ENCODE data around the gene C17orf75. TPM values are rescaled to one million over a fixed set of nuclear protein-coding genes. Genes with fewer than 3 reads are reported as not detected.

Gene C17orf75
- total and polyA plus RNA-seq, 10 of the 15 experiments (the other 5 are each of a cell fraction or from before 2014, with no cell fraction given), result 21.7 to 53.0 (median 27.3) TPM

GRCh38 chr17:32278815-32279214, 63.2 kb downstream of the C17orf75 start:
- TF ChIP-seq NR2C1 (IDR thresholded peaks at IDR 0.05), result no peak
- no peak for TF ChIP-seq SPI1 (IDR thresholded peaks at IDR 0.05; ENCODE audit: borderline replicate concordance, insufficient read depth, low read depth, low read length)
- TF ChIP-seq CBFB (IDR thresholded peaks at IDR 0.05; ENCODE audit: low read depth), result no peak
- TF ChIP-seq GABPA (IDR thresholded peaks at IDR 0.05; ENCODE audit: low read depth), result no peak
- TF ChIP-seq POLR2A (IDR thresholded peaks at IDR 0.05; ENCODE audit: low read depth, low read length), result no peak
- no peak for TF ChIP-seq RFX5 (IDR thresholded peaks at IDR 0.05; ENCODE audit: low read depth, low read length)
- TF ChIP-seq BHLHE40 (IDR thresholded peaks at IDR 0.05; ENCODE audit: borderline replicate concordance in 1 of 2, low read depth in 2 of 2, low read length in 1 of 2), result no peak
- TF ChIP-seq ZNF217 (IDR thresholded peaks at IDR 0.05), result no peak
- no peak for TF ChIP-seq YBX1 (IDR thresholded peaks at IDR 0.05)
- no peak for TF ChIP-seq EP300 (IDR thresholded peaks at IDR 0.05; ENCODE audit: borderline replicate concordance in 1 of 2, control insufficient read depth in 1 of 2, low read depth in 2 of 2, low read length in 2 of 2)
- no peak for TF ChIP-seq ELK1 (IDR thresholded peaks at IDR 0.05; ENCODE audit: low read depth, low read length)
- WGBS (ENCODE audit: insufficient coverage, insufficient replicate concordance, low lambda C conversion rate, missing lambda C conversion rate), result 24% methylated on average over 2 of the region's 2 CpGs
- FAIRE-seq, result no peak
- ChIA-PET POLR2A (interaction anchor here (0.7 kb wide), 1 partner anchor 17 kb away, joined by 3 read pairs; no protein-coding TSS in a partner anchor), CTCF (interaction anchor here (0.6 kb wide), 2 partner anchors 40 to 41 kb away, joined by 3 read pairs; no protein-coding TSS in a partner anchor), RAD21 (ENCODE audit: unreplicated experiment) (no interaction called here), SMC1A (ENCODE audit: uncharacterized antibody, unreplicated experiment) (interaction anchor here (0.7 kb wide), 1 partner anchor 22 kb away, joined by 3 read pairs; no protein-coding TSS in a partner anchor)
- no peaks in the 10 kb centered on the region for H3K36me3 ChIP-seq (ENCODE audit: control insufficient read depth in 2 of 2, insufficient read depth in 2 of 2, low read length in 1 of 2)
- H3K79me2 ChIP-seq (ENCODE audit: control insufficient read depth, insufficient read depth, low read length), result no peaks in the 10 kb centered on the region
- intact Hi-C loops (cut with micrococcal nuclease; ENCODE audit: unreplicated experiment), result no loop called here
- no peak overlapping the region for H3K27ac ChIP-seq (ENCODE audit: control insufficient read depth, insufficient read depth)
- in situ Hi-C loops (cut with MboI), result no loop called here
- BruUV-seq (replicated peaks), result no TSS peak
- H3K4me2 ChIP-seq (ENCODE audit: control insufficient read depth, insufficient read depth), result no peak overlapping the region
- H2AFZ ChIP-seq (ENCODE audit: control insufficient read depth, low read depth, low read length), result no peak overlapping the region
- H3K9ac ChIP-seq (ENCODE audit: control insufficient read depth, insufficient read depth, low read length), result no peak overlapping the region
- H3K27me3 ChIP-seq (replicated peaks in 1 of 2; ENCODE audit: control insufficient read depth in 2 of 2, insufficient read depth in 2 of 2, low read length in 1 of 2), result peaks cover 0 to 2% of the 10 kb centered on the region in 2 experiments; a peak in 1 of 4 replicates
- no peak for DNase-seq (ENCODE audit: low read depth, low spot score)
- peaks cover 8% of the 10 kb centered on the region; the same call in 1 of the 2 replicates for H3K4me1 ChIP-seq (ENCODE audit: control insufficient read depth, insufficient read depth, low read length)
- H4K20me1 ChIP-seq (ENCODE audit: control insufficient read depth, insufficient read depth), result no peaks in the 10 kb centered on the region
- ATAC-seq, result no peak
- H3K9me3 ChIP-seq (replicated peaks; ENCODE audit: control insufficient read depth, insufficient read depth, low read length), result no peaks in the 10 kb centered on the region
- H3K4me3 ChIP-seq, result no peak overlapping the region

MicroRNAs encoded within 50 kb of the gene (microRNA counts, 767-probe panel; counts per million panel counts)
- microRNA hsa-miR-632, result 977 counts per million, percentile 26 among the panel's probes with 10 or more counts

Small RNA genes within 50 kb of the gene (microRNA-seq; reads per million reads assigned to microRNA genes)
- 6.0 reads per million, percentile 34 among the genes with 10 or more reads in this experiment for gene MIR632

Other genes with a start within 250 kb of the C17orf75 start
- 20.5 and 29.8 TPM in 2 replicates for gene RHOT1, start 199.7 kb downstream of the C17orf75 start, total RNA-seq (2014; rRNA removed)
- gene RHOT1, start 199.7 kb downstream of the C17orf75 start, total RNA-seq (2014; rRNA removed; fragmentation: Illumina TruSeq; extraction: Trizol), result 26.5 and 30.8 TPM in 2 replicates
- gene RHOT1, start 199.7 kb downstream of the C17orf75 start, total RNA-seq (2021), result 16.5 and 16.8 TPM in 2 replicates
- gene RHOT1, start 199.7 kb downstream of the C17orf75 start, polyA plus RNA-seq (2011; rRNA removed), result 68.2 and 111 TPM in 2 replicates
- 25.0 and 29.3 TPM in 2 replicates for gene RHOT1, start 199.7 kb downstream of the C17orf75 start, polyA plus RNA-seq (2014; fragmentation: Illumina TruSeq; extraction: Trizol)
- 10 to 100 TPM; 13.3 to 14.1 TPM for gene RHOT1, start 199.7 kb downstream of the C17orf75 start, polyA plus RNA-seq (2014; fragmentation: Nextera tagmentation; extraction: Ambion mirVana)
- gene RHOT1, start 199.7 kb downstream of the C17orf75 start, polyA plus RNA-seq (2014; rRNA removed), result 13.8 and 17.7 TPM in 2 replicates
- gene RHOT1, start 199.7 kb downstream of the C17orf75 start, polyA plus RNA-seq (2016; fragmentation: Nextera tagmentation; extraction: Ambion mirVana), result 10 to 100 TPM; 25.7 to 27.1 TPM
- gene RHBDL3, start 76.3 kb downstream of the C17orf75 start, total RNA-seq (2014; rRNA removed), result not detected in 2 replicates
- gene RHBDL3, start 76.3 kb downstream of the C17orf75 start, total RNA-seq (2014; rRNA removed; fragmentation: Illumina TruSeq; extraction: Trizol), result 0.04 TPM in 1 of 2 replicates, not detected in the other
- gene RHBDL3, start 76.3 kb downstream of the C17orf75 start, total RNA-seq (2021), result 0.05 and 0.19 TPM in 2 replicates
- 0.09 and 0.24 TPM in 2 replicates for gene RHBDL3, start 76.3 kb downstream of the C17orf75 start, polyA plus RNA-seq (2011; rRNA removed)
- 0.04 TPM in 1 of 2 replicates, not detected in the other for gene RHBDL3, start 76.3 kb downstream of the C17orf75 start, polyA plus RNA-seq (2014; fragmentation: Illumina TruSeq; extraction: Trizol)
- not detected for gene RHBDL3, start 76.3 kb downstream of the C17orf75 start, polyA plus RNA-seq (2014; fragmentation: Nextera tagmentation; extraction: Ambion mirVana)
- gene RHBDL3, start 76.3 kb downstream of the C17orf75 start, polyA plus RNA-seq (2014; rRNA removed), result 0.04 TPM in 1 of 2 replicates, not detected in the other
- gene RHBDL3, start 76.3 kb downstream of the C17orf75 start, polyA plus RNA-seq (2016; fragmentation: Nextera tagmentation; extraction: Ambion mirVana), result not detected
- gene ZNF207, start 8.0 kb upstream of the C17orf75 start, total RNA-seq (2014; rRNA removed), result 179 and 192 TPM in 2 replicates
- gene ZNF207, start 8.0 kb upstream of the C17orf75 start, total RNA-seq (2014; rRNA removed; fragmentation: Illumina TruSeq; extraction: Trizol), result 211 and 217 TPM in 2 replicates
- 177 and 190 TPM in 2 replicates for gene ZNF207, start 8.0 kb upstream of the C17orf75 start, total RNA-seq (2021)
- 326 and 348 TPM in 2 replicates for gene ZNF207, start 8.0 kb upstream of the C17orf75 start, polyA plus RNA-seq (2011; rRNA removed)
- gene ZNF207, start 8.0 kb upstream of the C17orf75 start, polyA plus RNA-seq (2014; fragmentation: Illumina TruSeq; extraction: Trizol), result 324 and 345 TPM in 2 replicates
- gene ZNF207, start 8.0 kb upstream of the C17orf75 start, polyA plus RNA-seq (2014; fragmentation: Nextera tagmentation; extraction: Ambion mirVana), result 100 to 1,000 TPM; 156 to 171 TPM
- 199 and 215 TPM in 2 replicates for gene ZNF207, start 8.0 kb upstream of the C17orf75 start, polyA plus RNA-seq (2014; rRNA removed)
- 100 to 1,000 TPM; 202 to 208 TPM for gene ZNF207, start 8.0 kb upstream of the C17orf75 start, polyA plus RNA-seq (2016; fragmentation: Nextera tagmentation; extraction: Ambion mirVana)
- gene PSMD11, start 102.3 kb upstream of the C17orf75 start, total RNA-seq (2014; rRNA removed), result 83.1 and 84.1 TPM in 2 replicates
- 85.3 and 91.4 TPM in 2 replicates for gene PSMD11, start 102.3 kb upstream of the C17orf75 start, total RNA-seq (2014; rRNA removed; fragmentation: Illumina TruSeq; extraction: Trizol)
- 112 and 118 TPM in 2 replicates for gene PSMD11, start 102.3 kb upstream of the C17orf75 start, total RNA-seq (2021)
- gene PSMD11, start 102.3 kb upstream of the C17orf75 start, polyA plus RNA-seq (2011; rRNA removed), result 122 and 126 TPM in 2 replicates
- 90.3 and 96.8 TPM in 2 replicates for gene PSMD11, start 102.3 kb upstream of the C17orf75 start, polyA plus RNA-seq (2014; fragmentation: Illumina TruSeq; extraction: Trizol)
- gene PSMD11, start 102.3 kb upstream of the C17orf75 start, polyA plus RNA-seq (2014; fragmentation: Nextera tagmentation; extraction: Ambion mirVana), result 100 to 1,000 TPM; 283 to 291 TPM
- gene PSMD11, start 102.3 kb upstream of the C17orf75 start, polyA plus RNA-seq (2014; rRNA removed), result 115 and 118 TPM in 2 replicates
- 100 to 1,000 TPM; 304 to 319 TPM for gene PSMD11, start 102.3 kb upstream of the C17orf75 start, polyA plus RNA-seq (2016; fragmentation: Nextera tagmentation; extraction: Ambion mirVana)
- gene CDK5R1, start 144.8 kb upstream of the C17orf75 start, total RNA-seq (2014; rRNA removed), result 17.5 and 17.8 TPM in 2 replicates
- gene CDK5R1, start 144.8 kb upstream of the C17orf75 start, total RNA-seq (2014; rRNA removed; fragmentation: Illumina TruSeq; extraction: Trizol), result 11.4 and 11.9 TPM in 2 replicates
- 26.7 and 27.3 TPM in 2 replicates for gene CDK5R1, start 144.8 kb upstream of the C17orf75 start, total RNA-seq (2021)
- 28.3 and 37.5 TPM in 2 replicates for gene CDK5R1, start 144.8 kb upstream of the C17orf75 start, polyA plus RNA-seq (2011; rRNA removed)
- 10.9 and 12.9 TPM in 2 replicates for gene CDK5R1, start 144.8 kb upstream of the C17orf75 start, polyA plus RNA-seq (2014; fragmentation: Illumina TruSeq; extraction: Trizol)
- gene CDK5R1, start 144.8 kb upstream of the C17orf75 start, polyA plus RNA-seq (2014; fragmentation: Nextera tagmentation; extraction: Ambion mirVana), result 1 to 10 TPM; 1.1 to 2.4 TPM
- gene CDK5R1, start 144.8 kb upstream of the C17orf75 start, polyA plus RNA-seq (2014; rRNA removed), result 14.2 and 14.5 TPM in 2 replicates
- gene CDK5R1, start 144.8 kb upstream of the C17orf75 start, polyA plus RNA-seq (2016; fragmentation: Nextera tagmentation; extraction: Ambion mirVana), result 1 to 10 TPM; 5.3 to 6.4 TPM